KMS-11 (cell line): Measurements from ENCODE around the gene TBX18.

Experiments used
- H2AFZ ChIP-seq: fragments of 200-600 bp; sonication (generic); 2 replicates; pipeline ENCODE4 v1.6.1; 2016; ENCODE audit warnings: antibody characterized with exemption, mixed run types, low read depth
- H3K27ac ChIP-seq: fragments of 200-600 bp; sonication (generic); 2 replicates; pipeline ENCODE4 v1.6.1; 2016; ENCODE audit warnings: mild to moderate bottlenecking, mixed run types
- H3K27me3 ChIP-seq: fragments of 200-600 bp; sonication (generic); 2 replicates; pipeline ENCODE4 v1.6.1; 2017; ENCODE audit warnings: mild to moderate bottlenecking, low read depth, mixed run types, moderate library complexity; ENCODE audit not compliant: insufficient read depth
- H3K36me3 ChIP-seq: fragments of 200-600 bp; sonication (generic); 2 replicates; pipeline ENCODE4 v1.6.1; 2017; ENCODE audit warnings: mild to moderate bottlenecking, mixed run types; ENCODE audit not compliant: insufficient read depth
- H3K4me1 ChIP-seq: fragments of 200-600 bp; sonication (generic); 2 replicates; pipeline ENCODE4 v1.6.1; 2016; ENCODE audit warnings: mild to moderate bottlenecking, low read depth, mixed run types; ENCODE audit not compliant: poor library complexity, severe bottlenecking
- H3K4me2 ChIP-seq: fragments of 200-600 bp; sonication (generic); 2 replicates; pipeline ENCODE4 v1.7.0; 2016; ENCODE audit warnings: mild to moderate bottlenecking, mixed run types
- H3K4me3 ChIP-seq: fragments of 200-600 bp; sonication (generic); IDR thresholded peaks from 2 replicates; pipeline ENCODE4 v1.6.1; 2017; ENCODE audit warnings: low read depth, low read length, mixed read lengths; ENCODE audit not compliant: insufficient read depth
- H3K79me2 ChIP-seq: fragments of 200-600 bp; sonication (generic); 2 replicates; pipeline ENCODE4 v1.6.1; 2016; ENCODE audit warnings: low read depth, mixed run types; ENCODE audit not compliant: insufficient read depth
- H3K9ac ChIP-seq: fragments of 200-600 bp; sonication (generic); 2 replicates; pipeline ENCODE4 v1.6.1; 2016; ENCODE audit warnings: mild to moderate bottlenecking, mixed run types
- H4K20me1 ChIP-seq: fragments of 200-600 bp; sonication (generic); 2 replicates; pipeline ENCODE4 v1.6.1; 2016; ENCODE audit warnings: mild to moderate bottlenecking, mixed run types; ENCODE audit not compliant: insufficient read depth
- CTCF ChIP-seq: fragments of 200-600 bp; sonication (generic); conservative IDR thresholded peaks from 2 replicates; pipeline ENCODE4 v1.6.1; 2017; ENCODE audit warnings: low read depth, mild to moderate bottlenecking, antibody characterized with exemption, low read length, moderate library complexity, mixed read lengths

Gene TBX18

GRCh38 chr6:84657486-84657885 is 106.9 kb downstream of the TBX18 start:
- Histone ChIP-seq H3K27me3 (no peaks in the 10 kb centered on the region), H3K27ac (no peak overlapping the region), H3K79me2 (no peaks in the 10 kb centered on the region), H3K9ac (no peak overlapping the region), H3K4me3 (no peak overlapping the region), H3K4me1 (no peaks in the 10 kb centered on the region), H4K20me1 (no peaks in the 10 kb centered on the region), H2AFZ (no peak overlapping the region), H3K36me3 (no peaks in the 10 kb centered on the region), H3K4me2 (no peak overlapping the region)
- TF ChIP-seq CTCF: no peak

GRCh38 chr6:84657025-84657424 is 107.4 kb downstream of the TBX18 start:
- Histone ChIP-seq H4K20me1 (no peaks in the 10 kb centered on the region), H3K4me1 (no peaks in the 10 kb centered on the region), H3K4me2 (no peak overlapping the region), H3K79me2 (no peaks in the 10 kb centered on the region), H3K9ac (no peak overlapping the region), H3K27ac (no peak overlapping the region), H3K36me3 (no peaks in the 10 kb centered on the region), H2AFZ (no peak overlapping the region), H3K27me3 (no peaks in the 10 kb centered on the region), H3K4me3 (no peak overlapping the region)
- no peak for TF ChIP-seq CTCF

- Histone ChIP-seq H3K36me3 (no peaks in the 10 kb centered on the region), H3K4me3 (no peak overlapping the region), H3K4me1 (no peaks in the 10 kb centered on the region), H2AFZ (no peak overlapping the region), H3K9ac (no peak overlapping the region), H3K27ac (no peak overlapping the region), H3K79me2 (no peaks in the 10 kb centered on the region), H4K20me1 (no peaks in the 10 kb centered on the region), H3K27me3 (no peaks in the 10 kb centered on the region), H3K4me2 (no peak overlapping the region)
- TF ChIP-seq CTCF: no peak
Observed at GRCh38 chr6:84653027-84653551, 111.3 kb downstream of the TBX18 start.

GRCh38 chr6:84652356-84653026 is 111.9 kb downstream of the TBX18 start:
- H3K27ac ChIP-seq: no peak overlapping the region
- H4K20me1 ChIP-seq: no peaks in the 10 kb centered on the region
- no peak overlapping the region for H3K9ac ChIP-seq
- no peaks in the 10 kb centered on the region for H3K36me3 ChIP-seq
- no peaks in the 10 kb centered on the region for H3K79me2 ChIP-seq
- no peak overlapping the region for H3K4me3 ChIP-seq
- TF ChIP-seq CTCF: no peak
- H3K4me2 ChIP-seq: no peak overlapping the region
- no peaks in the 10 kb centered on the region for H3K4me1 ChIP-seq
- no peak overlapping the region for H2AFZ ChIP-seq
- no peaks in the 10 kb centered on the region for H3K27me3 ChIP-seq
